Measurements from ENCODE around the gene PRKG1.

DNA sequence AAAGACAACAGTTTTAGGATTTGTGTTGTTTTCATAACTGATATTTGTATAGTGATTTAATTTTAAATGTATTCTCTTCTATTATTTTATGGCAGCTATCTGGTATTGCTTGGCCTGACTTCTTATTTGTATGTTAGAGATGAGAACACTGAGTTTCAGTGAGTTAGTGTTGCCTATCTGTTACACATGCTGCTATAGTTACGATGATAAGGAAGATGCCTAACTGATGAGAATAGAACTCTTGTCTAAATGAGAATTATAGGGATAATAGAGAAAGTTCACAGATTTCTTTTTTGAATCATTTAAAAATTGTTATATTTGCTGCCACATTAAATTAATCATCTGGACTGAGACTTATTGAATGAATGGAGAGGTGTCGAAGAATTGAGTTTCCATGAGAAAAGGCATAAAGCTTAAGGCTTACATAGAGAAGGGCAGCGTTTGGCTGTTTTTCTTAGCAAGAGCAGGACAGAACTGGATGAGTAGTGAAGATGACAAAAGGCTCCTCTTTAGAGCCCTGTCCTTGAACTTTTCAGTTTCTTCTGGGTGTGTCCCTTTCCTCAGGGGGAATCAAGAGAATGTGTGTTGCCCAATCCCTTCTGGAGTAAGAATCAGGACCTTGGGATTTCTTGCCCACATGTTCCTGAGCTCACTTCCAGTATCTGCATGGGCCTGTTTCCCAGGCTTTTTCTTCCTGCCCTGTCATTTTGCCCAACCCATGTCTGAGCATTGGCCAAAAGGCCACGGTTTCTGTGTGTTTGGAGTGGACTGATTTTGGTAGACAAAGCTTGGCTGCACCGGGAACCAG, 820.7 kb downstream of the PRKG1 start:
- TF ChIP-seq, protein P1, sequence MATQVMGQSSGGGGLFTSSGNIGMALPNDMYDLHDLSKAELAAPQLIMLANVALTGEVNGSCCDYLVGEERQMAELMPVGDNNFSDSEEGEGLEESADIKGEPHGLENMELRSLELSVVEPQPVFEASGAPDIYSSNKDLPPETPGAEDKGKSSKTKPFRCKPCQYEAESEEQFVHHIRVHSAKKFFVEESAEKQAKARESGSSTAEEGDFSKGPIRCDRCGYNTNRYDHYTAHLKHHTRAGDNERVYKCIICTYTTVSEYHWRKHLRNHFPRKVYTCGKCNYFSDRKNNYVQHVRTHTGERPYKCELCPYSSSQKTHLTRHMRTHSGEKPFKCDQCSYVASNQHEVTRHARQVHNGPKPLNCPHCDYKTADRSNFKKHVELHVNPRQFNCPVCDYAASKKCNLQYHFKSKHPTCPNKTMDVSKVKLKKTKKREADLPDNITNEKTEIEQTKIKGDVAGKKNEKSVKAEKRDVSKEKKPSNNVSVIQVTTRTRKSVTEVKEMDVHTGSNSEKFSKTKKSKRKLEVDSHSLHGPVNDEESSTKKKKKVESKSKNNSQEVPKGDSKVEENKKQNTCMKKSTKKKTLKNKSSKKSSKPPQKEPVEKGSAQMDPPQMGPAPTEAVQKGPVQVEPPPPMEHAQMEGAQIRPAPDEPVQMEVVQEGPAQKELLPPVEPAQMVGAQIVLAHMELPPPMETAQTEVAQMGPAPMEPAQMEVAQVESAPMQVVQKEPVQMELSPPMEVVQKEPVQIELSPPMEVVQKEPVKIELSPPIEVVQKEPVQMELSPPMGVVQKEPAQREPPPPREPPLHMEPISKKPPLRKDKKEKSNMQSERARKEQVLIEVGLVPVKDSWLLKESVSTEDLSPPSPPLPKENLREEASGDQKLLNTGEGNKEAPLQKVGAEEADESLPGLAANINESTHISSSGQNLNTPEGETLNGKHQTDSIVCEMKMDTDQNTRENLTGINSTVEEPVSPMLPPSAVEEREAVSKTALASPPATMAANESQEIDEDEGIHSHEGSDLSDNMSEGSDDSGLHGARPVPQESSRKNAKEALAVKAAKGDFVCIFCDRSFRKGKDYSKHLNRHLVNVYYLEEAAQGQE (IDR thresholded peaks at IDR 0.05; ENCODE audit: low read depth) = no peak
- TF ChIP-seq, protein P2, sequence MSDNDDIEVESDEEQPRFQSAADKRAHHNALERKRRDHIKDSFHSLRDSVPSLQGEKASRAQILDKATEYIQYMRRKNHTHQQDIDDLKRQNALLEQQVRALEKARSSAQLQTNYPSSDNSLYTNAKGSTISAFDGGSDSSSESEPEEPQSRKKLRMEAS (IDR thresholded peaks at IDR 0.05) = no peak
- no peak for TF ChIP-seq CREB1 (IDR thresholded peaks at IDR 0.05; ENCODE audit: low read depth)
- TF ChIP-seq YY1 (IDR thresholded peaks at IDR 0.05; ENCODE audit: low read depth) = no peak
- no peak for TF ChIP-seq EGR1 (IDR thresholded peaks at IDR 0.05)
- TF ChIP-seq EP300 (IDR thresholded peaks at IDR 0.05; ENCODE audit: borderline replicate concordance) = no peak
- TF ChIP-seq, protein P3, sequence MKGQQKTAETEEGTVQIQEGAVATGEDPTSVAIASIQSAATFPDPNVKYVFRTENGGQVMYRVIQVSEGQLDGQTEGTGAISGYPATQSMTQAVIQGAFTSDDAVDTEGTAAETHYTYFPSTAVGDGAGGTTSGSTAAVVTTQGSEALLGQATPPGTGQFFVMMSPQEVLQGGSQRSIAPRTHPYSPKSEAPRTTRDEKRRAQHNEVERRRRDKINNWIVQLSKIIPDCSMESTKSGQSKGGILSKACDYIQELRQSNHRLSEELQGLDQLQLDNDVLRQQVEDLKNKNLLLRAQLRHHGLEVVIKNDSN (IDR thresholded peaks at IDR 0.05) = no peak
- TF ChIP-seq TAF1 (IDR thresholded peaks at IDR 0.05; ENCODE audit: low read depth) = no peak
- no peak for TF ChIP-seq RAD21 (IDR thresholded peaks at IDR 0.05; ENCODE audit: low read depth)
- no peak for TF ChIP-seq FOXM1 (IDR thresholded peaks at IDR 0.05; ENCODE audit: borderline replicate concordance, low read depth)

Measured in Ishikawa (cell line).